Measurements from ENCODE around the gene SLC4A5. TPM values are rescaled to one million over a fixed set of nuclear protein-coding genes. Genes with fewer than 3 reads are reported as not detected.

SLC4A5 gene
- polyA plus RNA-seq, 1 of the 3 experiments (the other 2 are of a cell fraction), result 0.25 TPM

DNA sequence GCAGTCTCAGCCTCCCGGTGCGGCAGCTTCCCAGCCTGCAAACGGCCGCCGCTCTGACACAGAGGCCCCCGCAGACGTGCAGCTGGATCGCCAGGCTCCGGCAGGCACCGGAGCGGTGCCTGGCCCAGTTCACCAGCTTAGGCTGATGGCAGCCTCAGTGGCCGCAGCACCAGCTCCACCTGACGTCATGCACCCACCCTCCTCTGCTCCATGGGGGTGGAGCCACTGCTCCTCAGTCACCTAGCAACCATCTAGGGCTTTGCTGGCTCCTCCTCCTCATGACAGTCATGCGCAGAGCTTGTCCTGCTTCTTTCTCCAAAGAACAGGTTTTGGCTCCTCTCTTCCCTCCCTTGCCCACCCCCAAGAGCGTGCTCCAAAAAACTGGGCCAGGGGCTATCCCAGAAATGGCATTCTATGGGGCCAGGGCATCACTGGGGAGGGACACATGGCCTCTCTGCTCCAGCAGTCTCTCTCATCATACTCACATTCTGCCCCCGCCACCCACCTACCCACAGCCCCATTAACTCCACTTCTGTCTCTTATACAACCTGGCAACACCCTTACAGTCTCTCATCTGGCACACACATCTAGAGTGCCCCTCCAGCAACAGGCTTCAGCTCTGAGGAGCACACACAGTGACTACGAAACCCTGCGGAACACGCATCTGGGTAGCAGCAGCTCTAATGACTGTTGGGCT is 31.4 kb upstream of the SLC4A5 start:
- Histone ChIP-seq H3F3A (replicated peaks; ENCODE audit: insufficient read depth) (no peaks in the 10 kb centered on the region), H3K9me2 (no peaks in the 10 kb centered on the region), H4K20me1 (ENCODE audit: insufficient read depth) (peaks cover 19% of the 10 kb centered on the region), H3K79me2 (ENCODE audit: insufficient read depth) (peaks cover 32% of the 10 kb centered on the region), H3K4me2 (peak overlapping the region; percentile 46), H2AFZ (ENCODE audit: low read depth) (no peak overlapping the region), H3K9me3 (no peaks in the 10 kb centered on the region), H3K9ac (no peak overlapping the region), H3K27ac (ENCODE audit: low read depth in 2 of 2, low read length in 1 of 2) (peak overlapping the region in 1 of 2 experiments; percentile 55; a peak in 1 of 4 replicates), H3K4me3 (ENCODE audit: low read depth in 2 of 2, low read length in 1 of 2) (peak overlapping the region; percentile 28 to 50; a peak in 2 of 4 replicates), H3K4me1 (ENCODE audit: control insufficient read depth in 1 of 2, insufficient read depth in 2 of 2, low read depth in 1 of 2, low read length in 1 of 2) (peaks cover 8 to 27% of the 10 kb centered on the region in 2 experiments; a peak in 2 of 4 replicates), H3K27me3 (ENCODE audit: insufficient read depth) (no peaks in the 10 kb centered on the region), H3K36me3 (replicated peaks in 1 of 2; ENCODE audit: control insufficient read depth in 1 of 2, insufficient read depth in 2 of 2, low read length in 1 of 2) (peaks cover 3 to 43% of the 10 kb centered on the region in 2 experiments)
- TF ChIP-seq NRF1 (IDR thresholded peaks at IDR 0.05; ENCODE audit: low read depth, low read length), result peak; percentile 82
- peak; percentile 38; the same call in 1 of the 2 replicates for TF ChIP-seq RFX5 (IDR thresholded peaks at IDR 0.05; ENCODE audit: low read length)
- TF ChIP-seq RCOR1 (IDR thresholded peaks at IDR 0.05; ENCODE audit: low read length), result no peak
- peak; percentile 56; the same call in 1 of the 2 replicates for TF ChIP-seq MXI1 (IDR thresholded peaks at IDR 0.05; ENCODE audit: low read depth, low read length)
- POLR2A ChIA-PET, result interaction anchor here (0.6 to 1.3 kb wide), 6 partner anchors 12 to 136 kb away, joined by 3 to 11 read pairs (median 3); partner anchors contain the start of genes C2orf81, WBP1 and WDR54
- CTCF ChIA-PET, result interaction anchor here (0.9 to 2.3 kb wide), 4 partner anchors 9 to 125 kb away, joined by 3 to 14 read pairs (median 7); no protein-coding TSS in a partner anchor
- WGBS (ENCODE audit: low lambda C conversion rate), result 70% methylated on average over 8 of the region's 19 CpGs
- DNase-seq, result peak; percentile 99

DNA sequence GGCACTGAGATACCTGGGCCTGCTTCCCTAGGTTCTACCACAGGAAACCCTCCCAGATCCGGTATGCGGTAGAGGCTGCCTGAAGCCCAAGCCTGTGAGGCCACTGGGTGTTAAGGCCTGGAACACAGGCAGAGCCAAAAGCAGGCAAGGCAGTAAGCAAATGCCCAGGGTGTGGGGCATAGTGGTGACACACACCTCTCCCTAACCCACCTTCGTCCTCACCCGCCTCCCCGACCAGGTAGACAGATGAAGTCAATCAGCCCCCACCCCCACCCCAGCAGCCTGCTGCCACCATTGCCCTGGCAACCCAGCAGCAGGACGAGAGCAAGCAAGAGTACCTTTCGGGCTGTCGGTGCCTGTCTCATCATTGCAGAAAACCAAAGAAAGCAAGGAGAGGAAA is 30.8 kb upstream of the SLC4A5 start:
- 81% methylated on average over 7 of the region's 8 CpGs for WGBS (ENCODE audit: low lambda C conversion rate)
- no peaks in the 10 kb centered on the region for H3K27me3 ChIP-seq (ENCODE audit: insufficient read depth)
- peaks cover 25% of the 10 kb centered on the region for H3K79me2 ChIP-seq (ENCODE audit: insufficient read depth)
- peaks cover 4 to 22% of the 10 kb centered on the region in 2 experiments; a peak in 2 of 4 replicates for H3K4me1 ChIP-seq (ENCODE audit: control insufficient read depth in 1 of 2, insufficient read depth in 2 of 2, low read depth in 1 of 2, low read length in 1 of 2)
- H3K27ac ChIP-seq (ENCODE audit: low read depth in 2 of 2, low read length in 1 of 2), result peak overlapping the region in 1 of 2 experiments; percentile 50; a peak in 1 of 4 replicates
- H2AFZ ChIP-seq (ENCODE audit: low read depth), result no peak overlapping the region
- peaks cover 3 to 47% of the 10 kb centered on the region in 2 experiments for H3K36me3 ChIP-seq (replicated peaks in 1 of 2; ENCODE audit: control insufficient read depth in 1 of 2, insufficient read depth in 2 of 2, low read length in 1 of 2)
- ChIA-PET CTCF (interaction anchor here (0.9 to 2.3 kb wide), 6 partner anchors 8 to 124 kb away, joined by 3 to 14 read pairs (median 6); no protein-coding TSS in a partner anchor), POLR2A (interaction anchor here (0.8 to 1.3 kb wide), 4 partner anchors 13 to 49 kb away, joined by 3 to 11 read pairs (median 4); partner anchors contain the start of genes C2orf81 and WDR54)
- H3F3A ChIP-seq (replicated peaks; ENCODE audit: insufficient read depth), result no peaks in the 10 kb centered on the region
- peak overlapping the region; percentile 28 to 50; a peak in 2 of 4 replicates for H3K4me3 ChIP-seq (ENCODE audit: low read depth in 2 of 2, low read length in 1 of 2)
- DNase-seq, result peak; percentile 55
- peak overlapping the region; percentile 46; the same call in 1 of the 2 replicates for H3K4me2 ChIP-seq
- H4K20me1 ChIP-seq (ENCODE audit: insufficient read depth), result peaks cover 13% of the 10 kb centered on the region
- no peaks in the 10 kb centered on the region for H3K9me3 ChIP-seq
- no peaks in the 10 kb centered on the region for H3K9me2 ChIP-seq
- TF ChIP-seq RFX5 (IDR thresholded peaks at IDR 0.05; ENCODE audit: low read length), result no peak
- TF ChIP-seq RCOR1 (IDR thresholded peaks at IDR 0.05; ENCODE audit: low read length), result no peak
- no peak for TF ChIP-seq TAF1 (IDR thresholded peaks at IDR 0.05; ENCODE audit: borderline replicate concordance, low read depth, low read length)
- no peak for TF ChIP-seq CTCF (IDR thresholded peaks at IDR 0.05)
- no peak for TF ChIP-seq POLR2AphosphoS5 (IDR thresholded peaks at IDR 0.05; ENCODE audit: low read depth, low read length)
- TF ChIP-seq RAD21 (IDR thresholded peaks at IDR 0.05; ENCODE audit: low read length), result no peak
- TF ChIP-seq GATA2 (CRISPR knock-in tag; IDR thresholded peaks at IDR 0.05), result no peak
- TF ChIP-seq USF2 (IDR thresholded peaks at IDR 0.05; ENCODE audit: borderline replicate concordance, low read depth, low read length), result no peak
- no peak for TF ChIP-seq MEF2A (IDR thresholded peaks at IDR 0.05; ENCODE audit: borderline replicate concordance, low read depth)
- H3K9ac ChIP-seq, result no peak overlapping the region
